ENCODE measurements around the gene RSPH1.
A peak's percentile ranks its signal among the peaks of the same experiment; 100 is the strongest.

The RSPH1 gene

GRCh38 chr21:42531771-42532170 lies 35.7 kb upstream of the RSPH1 start:
- DNase-seq: no peak

DNA sequence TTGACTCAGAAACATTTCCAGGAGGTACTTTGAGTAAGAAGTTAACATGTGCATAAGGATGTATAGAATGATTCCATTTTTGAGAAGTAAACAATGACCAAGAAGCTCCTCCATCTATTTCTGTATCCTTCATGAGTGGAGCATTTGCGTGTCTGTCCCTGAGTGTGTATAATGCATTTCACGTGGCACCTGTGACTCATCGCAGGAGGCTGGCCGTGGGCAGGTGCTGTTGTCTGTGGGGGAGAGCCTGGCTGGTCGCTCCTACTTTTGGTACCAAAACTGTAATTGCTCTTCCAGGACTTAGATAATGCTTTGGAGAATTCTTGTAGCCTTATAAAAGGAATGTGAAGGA lies 34.1 kb upstream of the RSPH1 start:
- no peak for DNase-seq

DNA sequence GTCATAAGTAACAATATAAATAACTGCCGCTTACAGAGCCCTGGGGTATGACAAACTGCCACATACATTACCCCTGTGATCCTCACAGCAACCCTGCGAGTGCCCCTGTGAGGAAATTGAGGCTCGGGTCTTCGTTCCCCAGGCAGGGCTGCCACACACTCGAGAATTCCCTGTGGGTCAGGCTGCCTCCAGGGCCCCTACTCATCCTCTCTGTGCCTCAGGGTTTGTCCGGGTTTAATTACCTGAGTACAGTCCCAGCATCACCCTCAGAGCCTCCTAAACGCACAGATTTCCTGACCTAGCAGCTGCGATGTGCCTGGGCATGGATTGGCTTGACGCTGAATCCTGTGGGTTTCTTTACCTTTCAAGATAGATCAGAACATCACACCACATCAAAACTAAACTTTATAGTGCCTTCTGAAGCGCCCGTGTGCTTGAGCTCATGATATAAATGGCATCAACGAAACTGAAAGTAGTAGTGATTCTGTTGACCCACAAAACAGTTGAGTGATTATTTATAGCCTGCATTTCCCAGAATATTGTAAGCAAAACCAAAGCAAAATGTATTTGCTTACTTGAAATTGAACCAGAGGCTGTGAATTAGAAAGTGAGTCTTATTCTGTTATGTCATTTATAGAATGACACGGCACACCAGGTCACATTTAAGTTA lies 31.6 kb upstream of the RSPH1 start:
- DNase-seq: no peak

DNA sequence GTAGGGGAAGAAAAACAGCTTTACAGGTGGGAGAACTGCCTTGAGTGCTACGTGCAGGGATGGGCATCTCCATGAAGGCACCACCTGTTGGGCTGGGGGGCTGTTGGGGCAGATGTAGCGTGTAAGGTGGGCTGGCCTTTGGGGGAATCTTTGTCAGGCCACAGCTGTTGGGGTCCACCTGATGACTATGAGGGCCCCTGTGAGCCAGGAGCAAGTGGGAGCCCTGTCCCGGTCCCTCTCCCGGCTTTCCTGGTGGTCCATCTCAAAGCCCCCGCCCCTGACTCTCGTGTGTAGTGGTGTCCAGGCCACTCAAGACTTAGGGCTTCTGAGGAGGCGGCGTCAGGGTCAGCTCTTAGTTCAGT lies 31.1 kb upstream of the RSPH1 start:
- DNase-seq: no peak

GRCh38 chr21:42526379-42526727 lies 30.3 kb upstream of the RSPH1 start:
- no peak for DNase-seq

GRCh38 chr21:42525676-42526378 lies 29.8 kb upstream of the RSPH1 start:
- no peak for DNase-seq

DNA sequence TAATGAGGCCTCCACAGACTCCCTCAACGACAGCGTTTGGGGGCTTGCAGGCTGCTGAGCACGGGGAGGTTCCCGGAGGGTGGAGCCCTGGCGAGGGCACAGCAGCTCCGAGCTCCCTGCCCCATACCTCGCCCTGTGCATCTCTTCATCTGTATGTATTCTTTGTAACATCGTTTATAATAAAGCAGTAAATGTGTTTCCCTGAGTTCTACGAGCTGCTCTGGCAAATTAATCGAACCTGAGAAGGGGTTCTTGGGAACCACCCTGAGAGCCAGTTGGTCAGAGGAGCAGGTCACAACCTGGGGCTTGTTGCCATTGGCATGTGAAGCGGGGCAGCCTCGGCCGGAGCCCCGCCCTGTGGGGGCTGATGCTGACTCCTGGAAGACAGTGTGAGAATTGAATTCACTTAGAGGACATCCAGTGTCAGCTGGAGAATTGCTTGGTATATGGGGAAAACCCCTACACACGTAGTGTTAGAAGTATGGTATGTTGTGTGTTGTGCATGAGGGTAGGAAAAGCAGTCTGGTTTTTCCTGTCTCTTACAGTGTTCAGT lies 29.1 kb upstream of the RSPH1 start:
- DNase-seq: no peak

GRCh38 chr21:42524341-42525028 lies 28.5 kb upstream of the RSPH1 start:
- DNase-seq: no peak

DNA sequence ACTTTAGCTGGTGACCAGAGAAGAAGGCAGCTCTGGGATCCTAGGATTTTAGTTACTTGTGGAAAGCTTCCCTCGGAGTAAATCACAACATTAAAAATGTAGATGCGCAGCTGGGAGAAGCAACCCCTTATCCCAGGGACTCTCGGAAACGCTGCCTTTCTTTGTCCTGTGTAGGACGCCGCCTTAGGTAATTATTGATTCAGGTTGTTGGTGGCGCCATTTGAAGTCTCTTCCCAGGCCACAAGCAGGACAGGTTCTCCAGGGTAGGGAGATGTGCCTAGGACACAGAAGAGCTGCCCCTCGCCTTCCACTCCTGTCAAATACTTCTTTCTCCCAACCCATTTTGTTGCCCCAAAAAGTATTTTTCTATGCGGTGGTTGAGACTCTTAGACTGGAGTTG lies 27.9 kb upstream of the RSPH1 start:
- no peak for DNase-seq

GRCh38 chr21:42523211-42523610 lies 27.2 kb upstream of the RSPH1 start:
- DNase-seq: no peak

- DNase-seq: no peak
These were observed 26.7 kb upstream of the RSPH1 start for GRCh38 chr21:42522771-42523170.

DNA sequence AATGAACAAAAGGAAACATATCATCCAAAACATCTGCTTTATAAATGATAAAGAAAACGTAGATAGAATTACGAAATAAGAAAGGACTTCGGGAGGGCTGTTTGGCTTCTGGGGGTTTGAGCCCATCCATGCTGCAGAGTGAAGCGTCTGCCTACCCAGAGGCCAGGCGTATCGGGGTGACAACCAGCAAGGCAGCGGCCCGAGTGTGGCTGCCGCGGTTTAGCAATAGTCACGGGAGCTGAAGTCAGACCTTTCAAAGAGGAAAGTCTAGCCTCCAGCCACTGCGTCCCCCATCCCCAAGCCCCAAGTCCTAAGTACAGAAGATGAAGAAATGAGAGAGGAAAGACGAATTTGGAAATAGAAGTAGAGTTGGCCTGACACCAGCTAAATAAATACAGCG lies 26.2 kb upstream of the RSPH1 start:
- DNase-seq: no peak

GRCh38 chr21:42521805-42522204 lies 25.8 kb upstream of the RSPH1 start:
- no peak for DNase-seq

GRCh38 chr21:42521384-42521783 lies 25.4 kb upstream of the RSPH1 start:
- no peak for DNase-seq

DNA sequence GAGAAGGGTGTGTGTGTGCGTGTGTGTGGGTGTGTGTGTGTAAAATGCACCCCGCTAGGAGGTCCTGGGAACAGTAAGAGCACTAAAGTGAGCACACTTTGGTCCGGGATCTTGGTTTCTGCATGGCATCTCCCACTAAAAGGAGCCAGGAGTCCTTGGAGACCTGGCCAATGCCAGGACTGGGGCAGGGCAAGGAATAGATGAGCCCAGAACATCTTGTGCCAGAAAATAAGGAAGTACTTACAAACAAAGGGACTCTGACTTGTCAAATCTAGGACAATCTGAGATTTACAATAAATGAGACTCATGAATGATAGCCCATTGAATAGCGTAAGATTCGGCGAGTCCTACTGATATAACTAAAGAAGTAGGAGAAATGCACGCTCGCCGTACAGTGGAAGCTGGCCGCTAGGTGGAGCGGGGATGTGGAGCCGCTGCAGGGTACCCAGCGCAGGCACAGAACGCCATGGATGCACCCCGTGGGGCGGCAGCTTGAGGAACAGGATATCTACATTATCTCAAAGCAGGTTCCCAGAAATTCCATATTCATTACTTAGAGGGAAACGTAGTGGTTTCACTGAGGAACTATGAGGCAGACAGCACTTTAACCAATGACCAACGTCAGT lies 24.7 kb upstream of the RSPH1 start:
- DNase-seq: no peak

DNA sequence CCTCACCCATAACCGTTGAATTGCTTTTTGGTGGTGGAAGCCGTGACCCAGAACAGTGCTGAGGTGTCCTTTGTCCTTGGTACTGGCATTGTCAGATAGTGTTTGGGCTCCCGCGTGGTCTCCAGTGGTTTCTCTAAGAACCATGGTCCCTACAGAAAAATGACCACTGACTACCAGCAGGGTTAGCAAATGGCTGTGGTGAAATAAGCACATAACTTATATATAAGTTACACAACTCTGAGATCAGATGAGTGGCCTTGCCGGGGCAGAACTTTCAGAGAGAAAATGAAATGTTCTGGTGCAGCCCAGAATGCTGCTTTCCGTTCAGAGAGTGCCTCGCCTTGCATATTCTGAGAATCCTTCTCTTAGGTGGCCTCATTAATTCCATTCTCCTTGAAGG lies 22.6 kb upstream of the RSPH1 start:
- DNase-seq: no peak

- peak; percentile 17 for DNase-seq
These were observed 22.2 kb upstream of the RSPH1 start for GRCh38 chr21:42518215-42518614.

GRCh38 chr21:42515708-42516502 lies 19.9 kb upstream of the RSPH1 start:
- no peak for DNase-seq

DNA sequence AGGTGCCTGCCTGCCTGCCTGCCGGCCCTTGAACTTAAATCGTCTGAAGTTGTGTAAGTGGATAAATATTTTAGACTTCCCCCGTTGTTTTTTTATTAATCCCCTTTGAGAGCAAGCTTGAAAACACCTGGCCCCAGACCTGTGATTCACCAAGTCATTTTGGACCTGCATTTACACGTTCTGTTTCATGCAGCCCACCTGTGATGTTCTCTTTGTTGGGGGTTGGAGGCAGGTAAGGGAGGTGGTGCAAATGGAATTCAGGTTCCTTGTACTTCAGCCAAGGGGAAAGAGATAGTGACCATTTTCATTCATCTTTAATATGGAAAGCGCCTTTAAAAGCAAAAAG lies 18.8 kb upstream of the RSPH1 start:
- DNase-seq: no peak

DNA sequence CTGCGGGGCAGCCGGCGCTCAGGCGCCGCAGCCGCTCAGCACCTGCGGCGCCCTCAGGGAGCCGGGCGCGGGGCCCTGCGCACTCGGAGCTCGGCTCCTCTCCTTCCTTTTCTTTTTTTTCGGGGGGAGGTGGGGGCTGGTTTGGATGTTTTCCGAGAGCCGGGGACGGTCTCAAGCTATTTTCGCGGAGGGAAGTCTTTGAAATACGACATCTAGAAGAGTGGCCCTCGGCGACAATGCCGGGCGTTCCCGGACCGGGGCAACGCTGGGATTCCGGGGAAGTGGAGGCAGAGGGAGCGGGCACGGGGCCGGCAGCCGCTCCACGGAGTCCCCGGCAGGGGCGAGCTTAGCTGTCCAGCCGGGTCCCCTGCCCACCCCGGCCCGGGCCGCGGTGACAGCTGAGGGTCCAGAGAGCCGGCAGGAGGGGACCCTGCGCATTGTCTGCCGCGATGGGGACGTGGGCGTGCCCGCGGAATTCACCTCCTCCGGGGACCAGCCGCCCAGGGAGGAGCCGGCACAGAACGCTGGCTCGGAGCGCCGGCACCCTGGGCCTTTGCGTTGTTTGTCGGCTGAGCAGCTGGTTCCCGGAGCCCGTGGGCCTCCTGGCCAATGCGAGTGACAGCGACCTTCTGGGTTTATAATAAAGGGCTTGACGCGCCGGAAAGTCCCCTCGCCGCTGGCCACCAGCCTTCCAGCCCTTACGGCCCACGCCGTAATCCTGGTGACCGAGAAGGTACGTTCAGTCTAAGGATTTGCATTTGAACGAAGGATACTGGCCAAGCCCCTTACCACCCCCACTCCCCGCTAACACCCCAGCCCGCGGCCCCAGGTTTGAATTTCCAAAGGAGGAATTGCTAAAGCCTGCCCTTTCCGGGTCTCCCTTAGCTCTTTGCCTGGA lies 18.2 kb upstream of the RSPH1 start:
- no peak for DNase-seq

DNA sequence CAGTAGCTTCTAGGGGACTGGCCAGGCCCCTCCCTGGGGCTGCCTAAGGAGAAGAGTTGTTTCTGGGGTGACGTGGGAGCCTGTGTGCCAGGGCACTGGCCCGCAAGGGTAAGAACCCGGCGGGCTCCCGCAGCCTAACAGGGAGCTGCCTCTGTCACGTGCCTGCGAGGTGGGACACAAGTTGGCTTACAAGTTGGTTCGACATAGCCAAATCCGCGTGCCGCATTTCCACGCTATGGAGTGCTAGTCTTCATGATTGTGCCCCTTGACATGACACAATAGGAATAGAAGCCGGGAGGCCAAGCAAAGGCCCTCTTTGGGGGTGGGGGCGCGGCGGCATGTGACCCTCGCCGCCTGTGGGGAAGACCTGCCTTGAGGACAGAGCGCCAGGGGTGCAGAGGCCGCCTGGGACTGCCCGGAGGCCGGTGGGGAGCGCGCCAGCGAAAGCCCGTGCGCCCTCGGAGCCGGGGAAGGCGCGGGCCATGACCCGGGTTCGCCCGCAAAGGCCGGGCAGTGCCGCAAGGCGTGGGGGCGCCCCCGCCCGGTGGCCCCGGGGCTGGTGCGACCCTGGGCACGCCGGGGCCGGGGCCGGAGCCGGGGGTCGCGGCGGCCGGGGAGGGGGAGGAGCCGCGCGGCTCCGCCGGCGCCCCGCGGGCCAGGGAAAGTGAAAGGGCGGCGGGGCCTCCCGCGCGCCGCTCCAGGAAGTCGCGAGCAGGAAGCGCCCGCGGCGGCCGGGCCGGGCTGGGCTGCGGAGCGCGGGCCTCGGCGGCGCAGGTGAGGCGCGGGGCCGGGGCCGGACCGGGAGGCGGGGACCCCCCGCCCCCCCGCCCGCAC lies 17.3 kb upstream of the RSPH1 start, which contains the start of gene SLC37A1:
TSS of gene SLC37A1 (plus strand) at position 702 of the 834 bp plus-strand sequence. CDS start 4,603 bp downstream, outside the sequence.
- DNase-seq: peak; percentile 16

All from NCI-H226 (cell line).